Liver (tissue), 3 donors: ENCODE measurements around the gene KRTAP12-1.

Experiments
- CTCF ChIP-seq: fragments of 150-350 bp; IDR thresholded peaks from 2 replicates; pipeline ENCODE4 v1.5.1; 2017; ENCODE audit warnings: improper control_type of control experiment, low read depth, low read length; ENCODE audit not compliant: missing input control
- MAX ChIP-seq: IDR thresholded peaks from 2 replicates; pipeline ENCODE4 v1.6.1; 2016; ENCODE audit warnings: antibody characterized with exemption
- NR2F2 ChIP-seq: IDR thresholded peaks from 2 replicates; pipeline ENCODE4 v1.6.1; 2016; ENCODE audit warnings: antibody characterized with exemption
- REST ChIP-seq: IDR thresholded peaks from 2 replicates; pipeline ENCODE4 v1.6.1; 2016; ENCODE audit warnings: antibody characterized with exemption, mild to moderate bottlenecking
- RXRA ChIP-seq, 2 donors: IDR thresholded peaks; 2 replicates each; pipeline ENCODE4 v1.6.1; 2017 to 2018; ENCODE audit warnings: antibody characterized with exemption in 2 of 2, mild to moderate bottlenecking in 1 of 2
- SP1 ChIP-seq: IDR thresholded peaks from 2 replicates; pipeline ENCODE4 v1.6.1; 2018; ENCODE audit warnings: antibody characterized with exemption, mild to moderate bottlenecking
- donor health status: healthy.
- donor health status: healthy.

GRCh38 chr21:44649521-44650100 is 32.4 kb downstream of the KRTAP12-1 start:
- TF ChIP-seq RXRA (IDR thresholded peaks at IDR 0.05) (no peak), REST (no peak), SP1 (no peak), MAX (no peak), CTCF (no peak), NR2F2 (no peak)
